Skeletal muscle cell (primary cell): ENCODE results near the gene PGAM2.

ENCODE experiments used
- DNase-seq: peaks from one replicate; pipeline ENCODE4 v3.0.0-alpha.2; 2010; ENCODE audit warnings: low read depth
- H3K4me3 ChIP-seq: 2 replicates; pipeline ENCODE4 v1.5.1; 2011; ENCODE audit warnings: low read depth, mild to moderate bottlenecking, control low read depth, low read length, moderate library complexity

Gene PGAM2

GRCh38 chr7:44087911-44088838 lies 22.8 kb upstream of the PGAM2 start:
- no peak overlapping the region for H3K4me3 ChIP-seq
- DNase-seq = no peak

- no peak overlapping the region for H3K4me3 ChIP-seq
- no peak for DNase-seq
These were observed 21.3 kb upstream of the PGAM2 start for GRCh38 chr7:44086627-44087026.

- no peak for DNase-seq
- no peak overlapping the region for H3K4me3 ChIP-seq
These were observed 20.2 kb upstream of the PGAM2 start for GRCh38 chr7:44085546-44085945.

GRCh38 chr7:44084701-44085100 lies 19.3 kb upstream of the PGAM2 start:
- no peak for DNase-seq
- no peak overlapping the region for H3K4me3 ChIP-seq

GRCh38 chr7:44083796-44084195 lies 18.4 kb upstream of the PGAM2 start:
- no peak for DNase-seq
- no peak overlapping the region for H3K4me3 ChIP-seq

- peak; percentile 97 for DNase-seq
- H3K4me3 ChIP-seq = peak overlapping the region; percentile 85
These were observed 17.3 kb upstream of the PGAM2 start for GRCh38 chr7:44082541-44083207.

GRCh38 chr7:44081266-44081748 lies 15.9 kb upstream of the PGAM2 start:
- no peak for DNase-seq
- peak overlapping the region; percentile 85 for H3K4me3 ChIP-seq

GRCh38 chr7:44080686-44081265 lies 15.4 kb upstream of the PGAM2 start:
- H3K4me3 ChIP-seq = no peak overlapping the region
- no peak for DNase-seq

GRCh38 chr7:44080118-44080517 lies 14.8 kb upstream of the PGAM2 start:
- no peak for DNase-seq
- no peak overlapping the region for H3K4me3 ChIP-seq

- no peak overlapping the region for H3K4me3 ChIP-seq
These were observed 14.1 kb upstream of the PGAM2 start for GRCh38 chr7:44079331-44080021.

GRCh38 chr7:44078521-44078920 lies 13.2 kb upstream of the PGAM2 start:
- DNase-seq = no peak

More at GRCh38 chr7:44079331-44080021, 14.1 kb upstream of the PGAM2 start:
- DNase-seq = no peak

GRCh38 chr7:44077681-44078091 lies 12.3 kb upstream of the PGAM2 start:
- no peak overlapping the region for H3K4me3 ChIP-seq
- DNase-seq = no peak

More at GRCh38 chr7:44078521-44078920, 13.2 kb upstream of the PGAM2 start:
- no peak overlapping the region for H3K4me3 ChIP-seq

- no peak overlapping the region for H3K4me3 ChIP-seq
- DNase-seq = no peak
These were observed 11.7 kb upstream of the PGAM2 start for GRCh38 chr7:44077061-44077460.

- no peak overlapping the region for H3K4me3 ChIP-seq
- no peak for DNase-seq
These were observed 10.9 kb upstream of the PGAM2 start for GRCh38 chr7:44076101-44076895.

GRCh38 chr7:44075296-44076075 lies 10.1 kb upstream of the PGAM2 start:
- no peak for DNase-seq
- no peak overlapping the region for H3K4me3 ChIP-seq

GRCh38 chr7:44074349-44074695 lies 9.0 kb upstream of the PGAM2 start:
- no peak overlapping the region for H3K4me3 ChIP-seq
- no peak for DNase-seq

- no peak overlapping the region for H3K4me3 ChIP-seq
- DNase-seq = no peak
These were observed 8.4 kb upstream of the PGAM2 start for GRCh38 chr7:44073664-44074348.
